Chondrocyte (in vitro differentiated cells): Measurements from ENCODE around the gene PRRG2. TPM values are rescaled to one million over a fixed set of nuclear protein-coding genes. Genes with fewer than 3 reads are reported as not detected.

ENCODE experiments used
- DNase-seq: peaks from one replicate; pipeline ENCODE4 v3.0.0; 2021; ENCODE audit warnings: mixed read lengths, low spot score
- H3K27ac Mint-ChIP-seq: one replicate; pipeline ENCODE4 v1.8.0; 2021; ENCODE audit warnings: mild to moderate bottlenecking, moderate library complexity, mixed read lengths; ENCODE audit not compliant: unreplicated experiment
- H3K27me3 Mint-ChIP-seq: 2 replicates; pipeline ENCODE4 v1.8.0; 2021; ENCODE audit warnings: low read depth, mixed read lengths
- H3K36me3 Mint-ChIP-seq: 2 replicates; pipeline ENCODE4 v1.8.0; 2021; ENCODE audit warnings: low read depth, mixed read lengths
- H3K4me1 Mint-ChIP-seq: 2 replicates; pipeline ENCODE4 v1.8.0; 2021; ENCODE audit warnings: low read depth, mild to moderate bottlenecking, mixed read lengths
- H3K4me3 Mint-ChIP-seq: one replicate; pipeline ENCODE4 v1.8.0; 2021; ENCODE audit warnings: mild to moderate bottlenecking, moderate library complexity, mixed read lengths; ENCODE audit not compliant: unreplicated experiment
- H3K9me3 Mint-ChIP-seq: 2 replicates; pipeline ENCODE4 v1.8.0; 2021; ENCODE audit warnings: low read depth, mixed read lengths
- CTCF ChIP-seq: fragments of 200-600 bp; sonication (generic); IDR thresholded peaks from 2 replicates; pipeline ENCODE4 v1.5.0; 2021; ENCODE audit warnings: antibody characterized with exemption, mild to moderate bottlenecking, moderate library complexity
- total RNA-seq: library from RNA; stranded (reverse); gene quantifications from 3 replicates; pipeline ENCODE4 v1.2.1, GENCODE V29; 2021

The PRRG2 gene
- total RNA-seq, 1 donor from 2014 or later, result 0.17 TPM

GRCh38 chr19:49595819-49596404 is 14.8 kb downstream of the PRRG2 start:
- no peak for TF ChIP-seq CTCF
- peaks cover 20% of the 10 kb centered on the region for H3K36me3 Mint-ChIP-seq
- no peak overlapping the region for H3K27ac Mint-ChIP-seq
- no peaks in the 10 kb centered on the region for H3K27me3 Mint-ChIP-seq
- no peaks in the 10 kb centered on the region for H3K9me3 Mint-ChIP-seq
- no peak overlapping the region for H3K4me3 Mint-ChIP-seq
- H3K4me1 Mint-ChIP-seq, result peaks cover 22% of the 10 kb centered on the region
- no peak for DNase-seq

- H3K4me1 Mint-ChIP-seq, result peaks cover 22% of the 10 kb centered on the region
- H3K36me3 Mint-ChIP-seq, result peaks cover 23% of the 10 kb centered on the region
- no peak overlapping the region for H3K4me3 Mint-ChIP-seq
- no peaks in the 10 kb centered on the region for H3K27me3 Mint-ChIP-seq
- DNase-seq, result no peak
- no peaks in the 10 kb centered on the region for H3K9me3 Mint-ChIP-seq
- no peak for TF ChIP-seq CTCF
- no peak overlapping the region for H3K27ac Mint-ChIP-seq
These were observed 15.3 kb downstream of the PRRG2 start for GRCh38 chr19:49596407-49596806.

GRCh38 chr19:49596954-49597702 is 16.0 kb downstream of the PRRG2 start:
- no peaks in the 10 kb centered on the region for H3K9me3 Mint-ChIP-seq
- H3K4me3 Mint-ChIP-seq, result no peak overlapping the region
- H3K36me3 Mint-ChIP-seq, result peaks cover 25% of the 10 kb centered on the region

GRCh38 chr19:49597703-49597974 is 16.5 kb downstream of the PRRG2 start:
- H3K36me3 Mint-ChIP-seq, result peaks cover 26% of the 10 kb centered on the region
- no peaks in the 10 kb centered on the region for H3K9me3 Mint-ChIP-seq
- H3K4me1 Mint-ChIP-seq, result peaks cover 16% of the 10 kb centered on the region
- no peak for TF ChIP-seq CTCF
- H3K4me3 Mint-ChIP-seq, result no peak overlapping the region
- no peaks in the 10 kb centered on the region for H3K27me3 Mint-ChIP-seq
- no peak overlapping the region for H3K27ac Mint-ChIP-seq
- no peak for DNase-seq

More at GRCh38 chr19:49596954-49597702, 16.0 kb downstream of the PRRG2 start:
- H3K4me1 Mint-ChIP-seq, result peaks cover 21% of the 10 kb centered on the region
- no peaks in the 10 kb centered on the region for H3K27me3 Mint-ChIP-seq
- peak; percentile 12 for TF ChIP-seq CTCF
- H3K27ac Mint-ChIP-seq, result no peak overlapping the region
- no peak for DNase-seq

- Mint-ChIP-seq H3K9me3 (no peaks in the 10 kb centered on the region), H3K4me1 (no peaks in the 10 kb centered on the region), H3K27ac (no peak overlapping the region), H3K4me3 (no peak overlapping the region), H3K36me3 (peaks cover 20% of the 10 kb centered on the region), H3K27me3 (no peaks in the 10 kb centered on the region)
- no peak for TF ChIP-seq CTCF
- DNase-seq, result no peak
These were observed 18.5 kb downstream of the PRRG2 start for GRCh38 chr19:49599378-49600295.
